NCI-H345 treated with DMSO at 0.1 percent for 48 hours (cell line): ENCODE data around the gene SSMEM1.
"Not testable (repeated sequence)": the region's sequence is repeated elsewhere in the genome, so short reads cannot be mapped to it uniquely, and the experiment has no call there.

Experiments used
- DNase-seq: peaks from one replicate; lab custom pipeline; 2025; ENCODE audit not compliant: unreplicated experiment; lab: John Stamatoyannopoulos, UW

Gene SSMEM1

GRCh38 chr7:130243486-130243885 is 35.8 kb downstream of the SSMEM1 start:
- not testable (repeated sequence) for DNase-seq

- not testable (repeated sequence) for DNase-seq
These were observed 38.8 kb downstream of the SSMEM1 start for GRCh38 chr7:130246491-130246890.

- not testable (repeated sequence) for DNase-seq
These were observed 41.2 kb downstream of the SSMEM1 start for GRCh38 chr7:130248842-130249241.

- not testable (repeated sequence) for DNase-seq
These were observed 42.0 kb downstream of the SSMEM1 start for GRCh38 chr7:130249626-130250025.

GRCh38 chr7:130254555-130254954 is 46.9 kb downstream of the SSMEM1 start:
- DNase-seq: no peak

- no peak for DNase-seq
These were observed 49.0 kb downstream of the SSMEM1 start for GRCh38 chr7:130256704-130257103.

- DNase-seq: no peak
These were observed 50.9 kb downstream of the SSMEM1 start for GRCh38 chr7:130258494-130259078.

- DNase-seq: no peak
These were observed 54.8 kb downstream of the SSMEM1 start for GRCh38 chr7:130262448-130262847.

GRCh38 chr7:130263130-130263529 is 55.5 kb downstream of the SSMEM1 start:
- no peak for DNase-seq
